Epidermal melanocyte (primary cell): Measurements from ENCODE around the gene LHB.

Experiments
- DNase-seq: peaks from one replicate; pipeline ENCODE4 v3.0.0; 2011; ENCODE audit warnings: low spot score; ENCODE audit not compliant: insufficient read length

LHB gene

GRCh38 chr19:48986211-48986610 lies 30.7 kb downstream of the LHB start:
- DNase-seq = no peak

GRCh38 chr19:48985711-48986110 lies 31.2 kb downstream of the LHB start:
- DNase-seq = no peak

GRCh38 chr19:48982280-48982679 lies 34.6 kb downstream of the LHB start:
- no peak for DNase-seq

GRCh38 chr19:48977061-48977460 lies 39.8 kb downstream of the LHB start:
- no peak for DNase-seq

- DNase-seq = no peak
These were observed 40.7 kb downstream of the LHB start for GRCh38 chr19:48975947-48976847.

- DNase-seq = peak; percentile 78
These were observed 45.9 kb downstream of the LHB start for GRCh38 chr19:48970923-48971395.

- no peak for DNase-seq
These were observed 46.6 kb downstream of the LHB start for GRCh38 chr19:48970139-48970766.

GRCh38 chr19:48969276-48970138 lies 47.4 kb downstream of the LHB start:
- DNase-seq = no peak

GRCh38 chr19:48968813-48969218 lies 48.1 kb downstream of the LHB start:
- DNase-seq = no peak

GRCh38 chr19:48968179-48968661 lies 48.7 kb downstream of the LHB start:
- DNase-seq = no peak

GRCh38 chr19:48967346-48968178 lies 49.3 kb downstream of the LHB start:
- DNase-seq = no peak

GRCh38 chr19:48966541-48967345 lies 50.1 kb downstream of the LHB start:
- DNase-seq = no peak
